DMS153 treated with DMSO at 0.1 percent for 48 hours (cell line): ENCODE results near the gene TOR1B.

Experiments used
- DNase-seq: peaks from one replicate; lab custom pipeline; 2025; ENCODE audit not compliant: unreplicated experiment; lab: John Stamatoyannopoulos, UW

Gene TOR1B

DNA sequence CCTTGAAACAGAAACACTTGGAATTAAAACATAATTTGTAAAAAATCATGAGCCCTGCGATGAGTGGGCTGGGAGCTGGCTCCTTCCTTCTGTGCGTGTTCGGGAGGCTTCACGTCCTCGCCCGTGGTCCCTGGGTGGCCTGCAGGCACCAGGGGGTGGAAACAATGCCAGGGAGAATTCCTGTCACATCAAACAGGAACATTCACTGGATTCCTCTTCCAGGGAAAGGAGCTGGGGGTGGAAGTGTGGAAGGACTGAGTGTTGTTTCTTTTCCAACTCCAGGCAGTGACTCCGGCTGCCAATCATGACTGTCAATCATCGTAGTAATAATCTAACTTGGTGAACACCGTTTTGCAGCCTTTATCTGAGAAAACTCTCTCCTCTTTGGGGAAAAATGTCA is 10.7 kb downstream of the TOR1B start:
- DNase-seq = no peak

DNA sequence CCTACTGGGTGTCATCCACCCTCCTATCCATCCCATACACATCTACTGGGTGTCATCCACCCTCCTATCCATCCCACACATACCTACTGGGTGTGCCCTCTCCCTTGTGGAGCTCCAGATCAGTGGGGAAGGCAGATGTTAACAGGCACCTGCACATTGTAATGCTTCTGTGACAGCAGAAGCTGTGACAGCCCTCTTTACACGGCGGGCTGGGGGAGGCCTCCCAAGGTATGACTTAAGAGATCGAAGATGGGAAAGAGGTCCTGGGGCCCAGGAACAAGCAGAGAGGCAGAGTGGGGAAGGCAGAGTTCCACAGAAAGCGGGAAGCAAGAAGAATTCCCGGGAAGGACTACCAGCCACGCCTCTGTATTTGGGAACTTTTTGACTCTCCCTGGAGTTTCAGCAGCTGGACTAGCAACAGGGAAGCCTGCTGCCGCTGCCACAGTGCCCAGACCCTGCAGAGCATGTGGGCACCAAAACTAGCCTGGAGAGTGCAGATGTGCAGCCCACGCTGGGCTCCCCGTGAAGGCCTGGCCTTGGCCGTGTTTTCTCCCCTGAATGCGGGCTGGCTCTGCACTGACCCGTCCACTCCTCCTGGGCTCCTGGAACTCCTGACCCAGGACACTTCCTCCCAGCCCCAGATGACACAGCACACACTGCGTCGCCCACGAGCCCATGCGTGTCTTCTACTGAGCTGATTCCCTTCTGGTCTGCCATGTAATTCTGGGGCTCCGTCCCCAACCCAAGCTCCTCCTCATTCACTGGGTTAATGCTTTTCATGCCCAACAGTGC is 11.6 kb downstream of the TOR1B start:
- no peak for DNase-seq

GRCh38 chr9:129815278-129815677 is 12.3 kb downstream of the TOR1B start:
- no peak for DNase-seq

DNA sequence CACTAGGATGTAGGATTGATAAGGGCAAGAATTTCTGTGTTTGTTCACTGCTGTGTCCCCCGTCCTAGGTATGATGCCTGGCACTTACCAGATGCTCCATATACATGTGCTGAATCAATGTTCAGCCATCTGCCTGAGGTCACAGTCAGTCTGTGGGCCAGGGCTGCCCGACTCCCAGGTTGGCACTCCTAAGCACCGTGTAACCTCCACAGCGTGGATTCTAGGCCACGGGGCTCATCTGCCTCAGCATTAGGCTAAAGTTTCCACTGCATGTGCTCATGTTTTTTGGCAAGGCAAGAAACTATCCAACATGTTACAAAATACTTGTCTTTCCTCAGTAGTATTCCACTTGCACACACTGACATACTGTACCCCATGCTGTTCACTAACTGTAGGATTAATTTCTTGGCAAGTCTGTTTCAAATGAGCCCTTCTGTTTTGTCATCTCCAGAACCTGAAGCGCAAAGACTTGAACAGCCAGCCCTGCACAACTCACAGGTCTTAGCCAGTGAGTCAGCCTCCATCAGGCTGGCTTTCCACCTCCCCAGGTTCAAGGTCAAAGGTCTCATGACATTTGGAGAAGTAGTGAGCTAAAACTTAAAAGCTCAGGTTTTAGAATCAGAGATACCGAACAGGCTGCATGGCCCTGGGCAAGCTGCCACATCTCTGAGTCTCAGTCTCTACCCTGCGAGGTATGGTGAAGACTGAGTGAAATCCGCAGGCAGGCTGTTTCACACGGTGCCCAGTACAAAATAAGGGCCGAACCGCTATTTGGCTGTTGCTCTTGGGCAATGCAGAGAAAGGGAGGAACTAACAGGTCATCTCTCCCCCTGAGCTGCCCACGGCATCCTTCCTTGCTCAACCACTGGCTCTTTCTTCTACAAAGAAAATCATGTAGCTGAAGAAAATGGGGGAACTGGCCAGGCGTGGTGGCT is 13.8 kb downstream of the TOR1B start:
- DNase-seq = no peak

GRCh38 chr9:129822898-129823541 is 20.0 kb downstream of the TOR1B start:
- no peak for DNase-seq

DNA sequence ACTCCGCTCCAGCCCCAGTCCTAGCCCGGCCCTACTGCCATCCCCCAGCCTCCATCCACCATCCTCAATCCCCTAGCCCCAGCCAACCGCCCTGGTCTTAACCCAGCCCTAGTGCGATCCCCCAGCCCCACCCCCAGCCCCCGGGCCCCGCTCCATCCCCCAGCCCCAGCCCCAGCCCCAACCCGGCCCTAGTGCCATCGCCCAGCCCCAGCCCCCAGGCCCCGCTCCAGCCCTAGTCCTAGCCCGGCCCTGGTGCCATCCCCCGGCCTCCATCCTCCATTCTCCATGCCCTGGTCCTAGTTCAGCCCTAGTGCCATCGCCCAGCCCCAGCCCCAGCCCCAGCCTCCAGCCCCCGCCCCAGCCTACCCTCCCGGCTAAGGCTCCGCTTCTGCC is 20.6 kb downstream of the TOR1B start:
- DNase-seq = no peak

DNA sequence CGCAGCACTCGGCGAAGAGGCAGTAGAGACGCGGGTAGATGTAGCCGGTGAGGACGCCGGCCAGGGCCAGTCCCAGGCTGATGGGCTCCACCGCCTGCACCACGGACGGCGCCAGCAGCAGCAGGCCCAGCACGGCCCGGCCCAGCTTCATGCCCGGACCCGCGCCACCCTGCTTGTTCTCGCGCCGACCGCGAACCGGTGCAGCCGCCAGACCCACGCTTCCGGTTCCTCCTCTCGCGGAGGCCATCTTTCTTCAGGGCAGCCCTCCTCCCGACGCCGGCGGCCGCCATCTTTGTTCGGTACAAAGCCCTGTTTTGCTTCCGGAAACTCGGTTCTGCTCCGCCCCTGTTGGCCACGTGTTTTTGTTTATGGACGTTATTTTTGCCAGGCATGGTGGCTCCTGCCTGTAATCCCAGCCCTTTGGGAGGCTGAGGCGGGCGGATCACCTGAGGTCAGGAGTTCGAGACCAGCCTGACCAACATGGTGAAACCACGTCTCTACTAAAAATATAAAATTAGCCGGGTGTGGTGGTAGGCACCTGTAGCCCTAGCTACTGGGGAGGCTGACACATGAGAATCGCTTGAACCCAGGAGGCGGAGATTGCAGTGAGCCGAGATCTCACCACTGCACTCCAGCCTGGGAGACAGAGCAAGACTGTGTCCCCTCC is 21.1 kb downstream of the TOR1B start, which contains the start of gene TOR1A:
Gene TOR1A (minus strand): TSS at position 202 of the 667 bp plus-strand sequence. CDS start 51 bp downstream, at position 151.
- DNase-seq = peak; percentile 87

DNA sequence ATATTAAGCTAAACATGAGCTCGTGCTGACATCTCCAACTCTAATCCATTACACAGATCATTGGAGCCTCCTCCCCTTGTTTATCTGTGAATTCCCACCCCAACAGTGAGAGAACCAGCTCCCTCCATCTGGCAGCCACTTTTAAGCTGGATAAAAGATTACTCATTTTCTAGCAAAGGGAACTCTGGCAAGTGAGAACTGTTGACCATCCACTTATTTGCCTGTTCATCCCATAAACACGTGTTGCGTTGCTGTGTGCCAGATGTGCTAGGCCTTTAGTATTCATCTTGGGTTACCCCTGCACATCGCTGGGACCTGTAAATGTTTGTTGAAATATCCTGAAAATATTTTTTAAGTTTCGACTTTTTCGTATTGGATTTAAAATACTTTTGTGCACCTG is 23.4 kb downstream of the TOR1B start:
- DNase-seq = no peak

GRCh38 chr9:129826759-129827158 is 23.8 kb downstream of the TOR1B start:
- DNase-seq = no peak

DNA sequence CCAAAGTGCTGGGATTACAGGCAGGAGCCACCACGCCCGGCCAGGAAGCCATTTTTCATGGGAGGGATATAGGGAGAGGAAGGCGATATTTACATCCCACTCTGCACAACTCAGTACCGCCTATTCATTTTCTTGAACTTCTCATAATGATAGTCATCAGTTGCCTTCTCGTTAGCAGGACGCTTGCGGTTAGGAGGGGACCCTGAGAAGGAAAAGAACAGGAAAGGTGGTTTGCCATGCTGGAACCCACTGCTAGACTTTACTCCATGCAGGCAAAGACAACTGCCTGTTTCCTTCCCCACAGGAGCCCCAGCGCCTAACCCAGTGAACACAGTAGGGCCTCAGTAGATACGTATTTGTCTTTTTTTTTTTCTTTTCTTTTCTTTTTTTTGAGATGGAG is 25.1 kb downstream of the TOR1B start:
- DNase-seq = no peak

DNA sequence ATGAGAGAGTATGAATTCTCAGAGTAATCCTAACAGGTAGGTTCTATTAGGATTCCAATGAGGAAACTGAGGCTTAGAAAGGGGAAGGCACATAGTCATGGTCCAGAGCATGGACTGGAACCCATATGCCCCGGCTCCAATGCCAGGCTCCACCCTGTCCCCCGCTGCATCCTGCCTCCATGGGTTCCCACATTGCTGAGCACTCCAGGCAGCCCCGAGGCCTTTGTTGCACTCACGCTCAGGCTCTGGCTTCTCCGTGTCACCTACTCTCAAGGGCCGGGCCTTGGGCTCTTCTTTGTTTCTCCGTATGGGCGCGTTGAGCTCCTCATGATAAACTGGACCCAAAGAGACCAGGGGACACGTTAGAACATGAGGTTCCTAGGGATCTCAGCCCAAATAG is 26.0 kb downstream of the TOR1B start:
- DNase-seq = no peak

GRCh38 chr9:129832982-129833381 is 30.0 kb downstream of the TOR1B start:
- no peak for DNase-seq

- DNase-seq = no peak
Measured at GRCh38 chr9:129834489-129835127, 31.6 kb downstream of the TOR1B start.

GRCh38 chr9:129835128-129835859 is 32.3 kb downstream of the TOR1B start, which contains the start of the genes C9orf78 and USP20:
Gene C9orf78, minus strand, starts transcription at chr9:129835275. Its CDS starts 54 bp downstream, at chr9:129835221.
Gene USP20, plus strand, starts transcription at chr9:129835458. Its CDS starts 17,098 bp downstream, at chr9:129852556.
- peak; percentile 94 for DNase-seq

DNA sequence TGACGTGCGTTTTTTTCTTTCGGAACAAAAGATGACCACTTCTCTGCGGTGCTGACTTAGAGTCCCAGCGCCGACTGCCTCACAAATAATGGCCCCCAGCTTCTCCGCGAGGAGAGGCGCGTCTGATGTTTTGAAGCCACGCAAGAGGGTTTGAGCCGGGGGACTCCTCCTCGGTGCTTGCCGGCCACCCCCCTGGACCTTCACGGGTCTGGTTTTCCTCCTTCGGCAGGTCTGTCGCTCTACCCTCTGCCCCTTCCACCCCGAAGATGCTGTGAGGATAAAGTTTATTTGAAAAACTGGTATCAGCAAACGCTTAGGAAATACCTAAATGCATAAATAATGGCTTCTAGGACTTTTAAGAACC is 32.9 kb downstream of the TOR1B start:
- DNase-seq = no peak

DNA sequence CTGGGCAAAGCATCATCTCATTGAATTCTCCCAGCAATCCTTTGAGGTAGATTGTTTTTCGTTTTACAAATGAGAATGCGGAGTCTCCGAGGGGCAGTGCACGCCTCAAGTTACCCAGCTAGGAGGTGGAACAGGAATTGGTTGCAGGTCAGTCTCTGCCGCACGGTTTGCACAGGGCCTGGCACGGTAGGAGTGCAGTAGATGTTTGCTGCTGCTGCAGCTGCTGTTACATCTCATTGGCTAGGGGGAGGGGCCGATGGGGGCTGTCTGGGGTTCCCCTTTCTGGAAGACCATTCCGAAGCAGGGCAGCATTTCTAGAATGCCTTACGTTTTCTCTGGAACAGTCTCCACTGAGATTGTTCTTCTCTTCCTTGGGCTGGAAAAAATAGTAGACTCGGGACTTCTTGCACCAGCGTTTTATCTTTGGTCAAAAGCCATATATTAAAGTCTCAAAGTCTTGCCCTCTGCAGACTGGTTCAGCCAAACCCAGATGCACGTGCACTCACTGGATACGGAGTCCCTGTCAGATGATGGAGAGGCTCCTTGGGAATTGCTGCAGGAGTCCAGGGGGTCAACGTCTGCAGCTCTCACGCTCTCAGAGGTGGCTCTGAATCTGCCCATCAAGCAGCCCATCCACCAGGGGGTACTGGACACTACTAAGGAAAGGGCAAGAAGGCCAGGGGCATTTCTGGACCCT is 33.5 kb downstream of the TOR1B start:
- DNase-seq = no peak

GRCh38 chr9:129838707-129839259 is 35.8 kb downstream of the TOR1B start:
- no peak for DNase-seq

DNA sequence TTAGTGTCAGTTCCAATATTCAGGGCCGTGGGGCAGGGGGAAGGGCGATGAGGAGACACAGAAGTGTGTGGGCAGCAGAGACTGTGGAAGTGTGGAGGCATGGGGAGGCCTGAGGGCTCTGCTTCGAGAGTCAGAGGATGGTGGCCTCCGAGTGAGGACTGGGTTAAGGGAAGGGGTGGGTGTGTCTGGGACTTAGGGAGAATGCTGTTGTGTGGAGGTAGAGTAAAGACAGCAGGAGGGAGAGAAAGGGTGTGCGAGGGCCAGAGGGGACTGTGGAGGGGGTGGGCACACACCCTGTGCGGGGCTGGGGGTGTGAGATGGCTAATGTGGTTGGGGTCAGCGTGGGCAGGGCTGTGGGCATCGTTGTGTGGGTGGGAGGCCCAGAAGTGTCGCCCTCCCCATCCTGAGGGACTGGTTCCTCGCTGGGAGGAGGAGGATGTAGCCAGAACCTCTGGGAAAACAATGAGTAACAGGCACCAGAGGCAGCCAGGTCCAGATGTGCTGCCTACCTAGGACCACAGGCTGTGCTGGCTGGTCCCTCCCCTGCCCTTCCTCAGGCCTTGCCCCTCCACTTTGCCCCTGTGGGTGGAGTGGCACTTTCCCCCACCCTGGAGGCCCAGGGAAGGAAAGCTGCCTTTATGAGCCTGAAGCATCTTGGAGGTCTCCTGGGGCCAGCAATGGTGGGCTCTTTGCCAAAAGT is 36.5 kb downstream of the TOR1B start:
- DNase-seq = no peak
